Astrocyte (in vitro differentiated cells and primary cell): ENCODE results near the gene MCM7. TPM values are rescaled to one million over a fixed set of nuclear protein-coding genes. Genes with fewer than 3 reads are reported as not detected.
A peak's percentile ranks its signal among the peaks of the same experiment; 100 is the strongest.

ENCODE experiments used
- DNase-seq: peaks from one replicate; pipeline ENCODE4 v3.0.0-alpha.2; 2010; ENCODE audit warnings: low read depth
- FAIRE-seq: peaks from 2 replicates; lab custom pipeline; 2011; peaks lifted over from hg19 to GRCh38; lab: Jason Lieb, UNC
- H2AFZ ChIP-seq: 2 replicates; pipeline ENCODE4 v1.6.0; 2012; ENCODE audit warnings: low read depth, low read length, inconsistent platforms
- H3K27ac ChIP-seq: 2 replicates; pipeline ENCODE4 v1.5.1; 2011; ENCODE audit warnings: low read depth, low read length, inconsistent platforms
- H3K27me3 ChIP-seq: 2 replicates; pipeline ENCODE4 v1.6.0; 2011; ENCODE audit warnings: low read length, inconsistent platforms; ENCODE audit not compliant: insufficient read depth
- H3K36me3 ChIP-seq: 2 replicates; pipeline ENCODE4 v1.5.1; 2011; ENCODE audit warnings: low read length, inconsistent platforms; ENCODE audit not compliant: insufficient read depth
- H3K4me1 ChIP-seq: 2 replicates; pipeline ENCODE4 v1.5.1; 2011; ENCODE audit warnings: low read length, inconsistent platforms; ENCODE audit not compliant: insufficient read depth
- H3K4me2 ChIP-seq: 2 replicates; pipeline ENCODE4 v1.6.0; 2012; ENCODE audit warnings: low read length, inconsistent platforms
- H3K4me3 ChIP-seq: 2 replicates; pipeline ENCODE4 v1.5.1; 2011; ENCODE audit warnings: low read depth, mild to moderate bottlenecking, low read length, inconsistent platforms; ENCODE audit not compliant: insufficient read depth
- H3K79me2 ChIP-seq: 2 replicates; pipeline ENCODE4 v1.6.0; 2012; ENCODE audit warnings: mild to moderate bottlenecking, low read length, inconsistent platforms; ENCODE audit not compliant: insufficient read depth
- H3K9ac ChIP-seq: 2 replicates; pipeline ENCODE4 v1.6.0; 2012; ENCODE audit warnings: mild to moderate bottlenecking, low read length, inconsistent platforms
- H3K9me3 ChIP-seq: 2 replicates; pipeline ENCODE4 v1.5.1; 2012; ENCODE audit warnings: low read depth, mild to moderate bottlenecking, low read length, inconsistent platforms; ENCODE audit not compliant: insufficient read depth
- H4K20me1 ChIP-seq: 2 replicates; pipeline ENCODE4 v1.6.0; 2012; ENCODE audit warnings: low read length, inconsistent platforms; ENCODE audit not compliant: insufficient read depth
- H3K27ac Mint-ChIP-seq: one replicate; pipeline ENCODE4 v1.8.0; 2021; ENCODE audit warnings: mild to moderate bottlenecking, mixed read lengths; ENCODE audit not compliant: unreplicated experiment
- H3K27me3 Mint-ChIP-seq: one replicate; pipeline ENCODE4 v1.8.0; 2021; ENCODE audit warnings: low read depth, mixed read lengths; ENCODE audit not compliant: unreplicated experiment
- H3K36me3 Mint-ChIP-seq: one replicate; pipeline ENCODE4 v1.8.0; 2021; ENCODE audit warnings: low read depth, mixed read lengths; ENCODE audit not compliant: unreplicated experiment
- H3K4me1 Mint-ChIP-seq: one replicate; pipeline ENCODE4 v1.8.0; 2021; ENCODE audit warnings: low read depth, mixed read lengths; ENCODE audit not compliant: unreplicated experiment
- H3K4me3 Mint-ChIP-seq: one replicate; pipeline ENCODE4 v1.8.0; 2021; ENCODE audit warnings: mild to moderate bottlenecking, moderate library complexity, mixed read lengths; ENCODE audit not compliant: unreplicated experiment
- H3K9me3 Mint-ChIP-seq: one replicate; pipeline ENCODE4 v1.8.0; 2021; ENCODE audit warnings: mild to moderate bottlenecking, mixed read lengths; ENCODE audit not compliant: unreplicated experiment
- EZH2 ChIP-seq: IDR thresholded peaks from 2 replicates; pipeline ENCODE4 v1.6.1; 2012; ENCODE audit warnings: mild to moderate bottlenecking, low read length, inconsistent platforms; ENCODE audit not compliant: insufficient read depth
- microRNA-seq: library from miRNA; unstranded; fragments of <30 nt; microRNA quantifications from one replicate; pipeline ENCODE4 v1.2.0, GENCODE V29; 2020
- total RNA-seq: library from RNA; stranded (reverse); gene quantifications from 2 replicates; pipeline ENCODE4 v1.2.1, GENCODE V29; 2021
- TF ChIP-seq, protein P1 (sequence below): IDR thresholded peaks from 2 replicates; pipeline ENCODE4 v1.5.1; 2011; ENCODE audit warnings: low read depth, mild to moderate bottlenecking, inconsistent platforms, low read length, moderate library complexity; ENCODE audit not compliant: insufficient read depth

MCM7 gene
- total RNA-seq, 1 donor from 2014 or later, result 55.2 TPM

DNA sequence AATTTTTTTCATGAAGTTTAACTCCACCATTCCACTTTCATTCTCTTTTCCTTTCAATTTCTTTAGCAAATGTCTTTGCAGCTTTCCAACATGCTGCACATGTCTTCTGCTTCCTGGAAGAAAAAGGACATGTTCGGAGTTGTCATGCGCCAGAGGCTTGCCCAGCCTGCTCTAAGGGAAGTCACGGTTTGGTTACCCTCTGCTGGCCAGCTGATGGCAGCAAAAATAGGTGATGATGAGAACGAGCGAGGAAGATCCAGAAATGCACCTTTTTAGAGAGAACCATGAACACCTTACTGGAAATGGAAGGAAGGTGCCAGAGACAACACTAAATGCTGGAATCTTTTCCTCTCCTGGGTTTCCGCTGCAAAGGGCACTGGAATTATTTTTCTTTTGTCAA is 56.5 kb downstream of the MCM7 start:
- FAIRE-seq, result no peak
- no peak for DNase-seq
- no peaks in the 10 kb centered on the region for H3K9me3 Mint-ChIP-seq
- Histone ChIP-seq H3K79me2 (no peaks in the 10 kb centered on the region), H3K27me3 (no peaks in the 10 kb centered on the region), H3K4me3 (no peak overlapping the region), H3K4me2 (no peak overlapping the region), H4K20me1 (no peaks in the 10 kb centered on the region), H3K9me3 (no peaks in the 10 kb centered on the region), H3K9ac (no peak overlapping the region), H3K4me1 (no peaks in the 10 kb centered on the region), H3K27ac (no peak overlapping the region), H3K36me3 (no peaks in the 10 kb centered on the region), H2AFZ (no peak overlapping the region)
- no peaks in the 10 kb centered on the region for H3K27me3 Mint-ChIP-seq
- no peak overlapping the region for H3K4me3 Mint-ChIP-seq
- no peaks in the 10 kb centered on the region for H3K36me3 Mint-ChIP-seq
- no peaks in the 10 kb centered on the region for H3K4me1 Mint-ChIP-seq
- TF ChIP-seq, protein P1, sequence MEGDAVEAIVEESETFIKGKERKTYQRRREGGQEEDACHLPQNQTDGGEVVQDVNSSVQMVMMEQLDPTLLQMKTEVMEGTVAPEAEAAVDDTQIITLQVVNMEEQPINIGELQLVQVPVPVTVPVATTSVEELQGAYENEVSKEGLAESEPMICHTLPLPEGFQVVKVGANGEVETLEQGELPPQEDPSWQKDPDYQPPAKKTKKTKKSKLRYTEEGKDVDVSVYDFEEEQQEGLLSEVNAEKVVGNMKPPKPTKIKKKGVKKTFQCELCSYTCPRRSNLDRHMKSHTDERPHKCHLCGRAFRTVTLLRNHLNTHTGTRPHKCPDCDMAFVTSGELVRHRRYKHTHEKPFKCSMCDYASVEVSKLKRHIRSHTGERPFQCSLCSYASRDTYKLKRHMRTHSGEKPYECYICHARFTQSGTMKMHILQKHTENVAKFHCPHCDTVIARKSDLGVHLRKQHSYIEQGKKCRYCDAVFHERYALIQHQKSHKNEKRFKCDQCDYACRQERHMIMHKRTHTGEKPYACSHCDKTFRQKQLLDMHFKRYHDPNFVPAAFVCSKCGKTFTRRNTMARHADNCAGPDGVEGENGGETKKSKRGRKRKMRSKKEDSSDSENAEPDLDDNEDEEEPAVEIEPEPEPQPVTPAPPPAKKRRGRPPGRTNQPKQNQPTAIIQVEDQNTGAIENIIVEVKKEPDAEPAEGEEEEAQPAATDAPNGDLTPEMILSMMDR, result no peak
- no peak for TF ChIP-seq EZH2
- no peak overlapping the region for H3K27ac Mint-ChIP-seq

Small RNA genes lying within 50 kb of the gene (microRNA-seq; reads per million reads assigned to microRNA genes)
- gene MIR106B (4,538 reads per million, percentile 92 among the genes with 10 or more reads in this experiment), gene MIR25 (677 reads per million, percentile 80 among the genes with 10 or more reads in this experiment), gene MIR93 (14,930 reads per million, percentile 97 among the genes with 10 or more reads in this experiment)

Other genes starting within 250 kb of the MCM7 start
- not detected in 2 replicates for gene OR2AE1, start 224.4 kb downstream of the MCM7 start, total RNA-seq
- gene TRIM4, start 181.9 kb downstream of the MCM7 start, total RNA-seq, result 4.1 and 4.6 TPM in 2 replicates
- gene GJC3, start 171.8 kb downstream of the MCM7 start, total RNA-seq, result not detected in 2 replicates
- gene AZGP1, start 125.4 kb downstream of the MCM7 start, total RNA-seq, result not detected in 2 replicates
- gene ZKSCAN1, start 85.8 kb downstream of the MCM7 start, total RNA-seq, result 70.3 and 70.8 TPM in 2 replicates
- 10.1 and 11.1 TPM in 2 replicates for gene ZSCAN21, start 51.6 kb downstream of the MCM7 start, total RNA-seq
- 24.0 TPM in 2 replicates for gene ZNF3, start 19.7 kb downstream of the MCM7 start, total RNA-seq
- 87.9 and 95.3 TPM in 2 replicates for gene COPS6, start 12.4 kb downstream of the MCM7 start, total RNA-seq
- 14.7 and 15.5 TPM in 2 replicates for gene AP4M1, start 246 bp upstream of the MCM7 start, total RNA-seq
- 35.7 and 47.0 TPM in 2 replicates for gene TAF6, start 18.0 kb upstream of the MCM7 start, total RNA-seq
- gene CNPY4, start 18.2 kb upstream of the MCM7 start, total RNA-seq, result 16.4 and 18.5 TPM in 2 replicates
- 2.3 and 2.7 TPM in 2 replicates for gene MBLAC1, start 25.6 kb upstream of the MCM7 start, total RNA-seq
- 59.9 and 62.7 TPM in 2 replicates for gene LAMTOR4, start 47.5 kb upstream of the MCM7 start, total RNA-seq
- gene TRAPPC14, start 57.3 kb upstream of the MCM7 start, total RNA-seq, result 18.7 and 19.5 TPM in 2 replicates
- 3.1 and 3.4 TPM in 2 replicates for gene GAL3ST4, start 67.2 kb upstream of the MCM7 start, total RNA-seq
- gene GPC2, start 76.0 kb upstream of the MCM7 start, total RNA-seq, result 6.5 and 7.6 TPM in 2 replicates
- 0.34 and 0.36 TPM in 2 replicates for gene STAG3, start 76.5 kb upstream of the MCM7 start, total RNA-seq
- gene PVRIG, start 118.6 kb upstream of the MCM7 start, total RNA-seq, result not detected in 2 replicates
- not detected in 2 replicates for gene SPDYE3, start 206.3 kb upstream of the MCM7 start, total RNA-seq